CD14-positive monocyte (primary cell): ENCODE data around the gene KCNQ1. TPM values are rescaled to one million over a fixed set of nuclear protein-coding genes. Genes with fewer than 3 reads are reported as not detected.

Source experiments
- DNase-seq, 3 donors: peaks; one replicate each; pipeline ENCODE4 v3.0.0-alpha.2; 2011 to 2022
- H2AFZ ChIP-seq: 2 replicates; pipeline ENCODE4 v1.6.0; 2012; ENCODE audit warnings: mild to moderate bottlenecking, low read depth, low read length, inconsistent platforms; ENCODE audit not compliant: insufficient read depth, poor library complexity, severe bottlenecking
- H3K27ac ChIP-seq, 2 donors: 1 replicate in 1 of 2; 2 replicates in 1 of 2; pipeline ENCODE4 v1.5.1; 2012 to 2013; ENCODE audit warnings: low read length in 2 of 2, control low read depth in 1 of 2, inconsistent platforms in 1 of 2, low read depth in 1 of 2, mild to moderate bottlenecking in 1 of 2
- H3K27me3 ChIP-seq, 2 donors: one replicate each; pipeline versions ENCODE4 v1.6.0 to v1.6.1; 2011 to 2013; ENCODE audit warnings: low read length in 2 of 2; ENCODE audit not compliant: control insufficient read depth in 2 of 2, insufficient read depth in 2 of 2
- H3K36me3 ChIP-seq, 2 donors: replicated peaks in 1 of 2; 1 replicate in 1 of 2; 2 replicates in 1 of 2; pipeline versions ENCODE4 v1.5.1 to v1.6.1; 2012 to 2013; ENCODE audit warnings: low read length in 2 of 2, control low read depth in 1 of 2, inconsistent platforms in 1 of 2, mild to moderate bottlenecking in 1 of 2; ENCODE audit not compliant: insufficient read depth in 2 of 2, control insufficient read depth in 1 of 2
- H3K4me1 ChIP-seq, 2 donors: 1 replicate in 1 of 2; 2 replicates in 1 of 2; pipeline versions ENCODE4 v1.5.1 to v1.6.1; 2012 to 2013; ENCODE audit warnings: low read length in 2 of 2, control low read depth in 1 of 2, inconsistent platforms in 1 of 2, mild to moderate bottlenecking in 1 of 2, moderate library complexity in 1 of 2; ENCODE audit not compliant: insufficient read depth in 2 of 2, control insufficient read depth in 1 of 2
- H3K4me2 ChIP-seq: replicated peaks from 2 replicates; pipeline ENCODE3; 2012; ENCODE audit warnings: low read length, moderate library complexity, mild to moderate bottlenecking; ENCODE audit not compliant: poor library complexity, severe bottlenecking; ENCODE audit errors: extremely low read depth
- H3K4me3 ChIP-seq, 3 experiments: fragments of 200-600 bp in 1 of 3; sonication (generic) in 1 of 3; replicated peaks in 1 of 3; 1 replicate in 2 of 3; 2 replicates in 1 of 3; pipeline ENCODE4 v1.5.1; 2011 to 2013; ENCODE audit warnings: low read length in 3 of 3, mild to moderate bottlenecking in 3 of 3, control low read depth in 2 of 3, low read depth in 2 of 3, inconsistent platforms in 1 of 3, moderate library complexity in 1 of 3
- H3K79me2 ChIP-seq: 2 replicates; pipeline ENCODE4 v1.6.0; 2012; ENCODE audit warnings: mild to moderate bottlenecking, control low read depth, inconsistent platforms, low read length, moderate library complexity; ENCODE audit not compliant: insufficient read depth
- H3K9ac ChIP-seq: 2 replicates; pipeline ENCODE4 v1.6.0; 2017; ENCODE audit warnings: low read length, mild to moderate bottlenecking; ENCODE audit not compliant: insufficient read depth, poor library complexity, severe bottlenecking
- H3K9me3 ChIP-seq, 2 donors: replicated peaks in 1 of 2; 1 replicate in 1 of 2; 2 replicates in 1 of 2; pipeline versions ENCODE4 v1.5.1 to v1.6.1; 2012 to 2013; ENCODE audit warnings: low read length in 2 of 2, control low read depth in 1 of 2; ENCODE audit not compliant: control insufficient read depth in 1 of 2, insufficient read depth in 1 of 2
- H4K20me1 ChIP-seq: 2 replicates; pipeline ENCODE4 v1.6.0; 2012; ENCODE audit warnings: mild to moderate bottlenecking, low read length, control low read depth, moderate library complexity; ENCODE audit not compliant: insufficient read depth
- H3K27ac Mint-ChIP-seq, 7 donors: one replicate each; pipeline ENCODE4 v1.8.0; 2020; ENCODE audit warnings: mild to moderate bottlenecking in 7 of 7, mixed read lengths in 7 of 7, moderate library complexity in 6 of 7, inconsistent platforms in 2 of 7
- H3K27me3 Mint-ChIP-seq, 3 donors: one replicate each; pipeline ENCODE4 v1.8.0; 2021 to 2022; ENCODE audit warnings: low read depth in 3 of 3, mild to moderate bottlenecking in 3 of 3, mixed read lengths in 3 of 3, moderate library complexity in 3 of 3, inconsistent platforms in 1 of 3
- H3K36me3 Mint-ChIP-seq, 2 donors: one replicate each; pipeline ENCODE4 v1.8.0; 2020; ENCODE audit warnings: mixed read lengths in 2 of 2, inconsistent platforms in 1 of 2, mild to moderate bottlenecking in 1 of 2
- H3K4me1 Mint-ChIP-seq: one replicate; pipeline ENCODE4 v1.8.0; 2020; ENCODE audit warnings: mild to moderate bottlenecking, mixed read lengths
- H3K4me3 Mint-ChIP-seq, 2 donors: one replicate each; pipeline ENCODE4 v1.8.0; 2020; ENCODE audit warnings: mild to moderate bottlenecking in 2 of 2, mixed read lengths in 2 of 2, moderate library complexity in 1 of 2
- H3K9me3 Mint-ChIP-seq, 7 donors: one replicate each; pipeline ENCODE4 v1.8.0; 2020 to 2022; ENCODE audit warnings: mixed read lengths in 7 of 7, mild to moderate bottlenecking in 6 of 7, moderate library complexity in 6 of 7, inconsistent platforms in 2 of 7
- CTCF ChIP-seq: fragments of 200-600 bp; IDR thresholded peaks from one replicate; pipeline ENCODE4 v1.8.0; 2022; ENCODE audit warnings: antibody characterized with exemption, mild to moderate bottlenecking
- WGBS: methylation state at CpG from one replicate; pipeline ENCODE4 v1.1.5; 2013; ENCODE audit warnings: missing lambda C conversion rate; ENCODE audit not compliant: insufficient coverage; 5-methylcytosine and 5-hydroxymethylcytosine counted together
- intact Hi-C, 2 donors: fragments of 100-400 bp; cut with micrococcal nuclease; formaldehyde crosslinking; loops; one replicate each; pipeline versions ENCODE4 v1.15.0 to v1.15.1; 2023
- polyA plus RNA-seq, 3 donors: library from polyadenylated mRNA; depleted of rRNA in 1 of 3; unstranded in 2 of 3; stranded (reverse) in 1 of 3; fragments of 300-500 nt in 2 of 3; fragments of >200 nt in 1 of 3; fragmentation: Illumina TruSeq in 2 of 3; gene quantifications; 1 replicate in 2 of 3; 2 replicates in 1 of 3; pipeline ENCODE4 v1.2.3, GENCODE V29; 2012 to 2021

Gene KCNQ1
- polyA plus RNA-seq, 3 donors, result 14.9 to 31.8 (median 21.6) TPM

DNA sequence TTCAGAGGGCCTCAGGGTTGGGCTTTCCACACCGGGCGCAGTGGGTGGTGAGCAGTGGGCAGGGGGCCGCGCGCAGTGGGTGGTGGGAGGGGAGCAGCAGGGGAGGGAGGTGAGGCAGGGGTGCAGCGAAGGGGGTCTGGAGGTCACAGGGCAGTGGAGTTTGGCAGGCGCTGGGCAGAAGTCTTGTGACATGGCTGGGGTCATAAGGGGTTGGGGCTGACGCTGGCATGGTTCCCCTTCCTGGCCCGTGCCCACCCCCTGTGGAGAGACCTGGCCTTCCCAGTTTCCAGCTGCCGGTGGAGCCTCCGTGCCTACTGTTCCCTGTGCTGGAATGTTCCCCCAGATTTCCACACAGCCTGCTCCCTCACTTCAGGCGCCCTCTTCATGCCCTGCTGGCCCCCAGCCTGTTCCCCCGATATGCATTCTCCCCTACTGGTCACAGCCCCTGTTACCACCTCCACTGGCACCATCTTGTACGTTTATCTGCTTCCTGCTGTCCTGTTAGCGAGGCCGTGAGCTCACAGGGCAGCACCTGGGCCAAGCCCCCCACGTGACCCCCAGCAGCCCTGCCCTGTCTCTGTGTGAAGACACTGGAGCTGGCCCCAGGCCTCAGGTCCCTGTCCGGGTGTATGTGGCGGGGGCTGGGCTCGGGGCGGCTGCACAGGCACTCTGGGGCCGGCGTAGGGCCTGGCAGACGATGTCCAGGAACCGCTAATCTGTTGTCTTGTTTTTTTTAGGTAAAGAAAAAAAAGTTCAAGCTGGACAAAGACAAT, 143.4 kb downstream of the KCNQ1 start:
- H4K20me1 ChIP-seq, result peaks cover 69% of the 10 kb centered on the region
- no peak overlapping the region for H3K27ac ChIP-seq
- intact Hi-C loops, result no loop called here
- Mint-ChIP-seq H3K27ac (no peak overlapping the region), H3K4me3 (no peak overlapping the region), H3K4me1 (no peaks in the 10 kb centered on the region), H3K27me3 (peaks cover 0 to 3% (median 0%) of the 10 kb centered on the region in 3 donors), H3K9me3 (peaks cover 0 to 3% (median 0%) of the 10 kb centered on the region in 7 donors), H3K36me3 (peaks cover 60 to 77% of the 10 kb centered on the region in 2 donors)
- peaks cover 76 to 97% of the 10 kb centered on the region in 2 donors for H3K36me3 ChIP-seq
- H3K79me2 ChIP-seq, result no peaks in the 10 kb centered on the region
- no peak overlapping the region for H3K9ac ChIP-seq
- DNase-seq, result peak in 1 of 3 donors; percentile 1
- no peaks in the 10 kb centered on the region for H3K9me3 ChIP-seq
- no peak overlapping the region for H2AFZ ChIP-seq
- whole genome bisulfite sequencing, result 93% methylated on average over 24 of the region's 25 CpGs
- no peaks in the 10 kb centered on the region for H3K4me1 ChIP-seq
- H3K4me2 ChIP-seq, result no peak overlapping the region
- TF ChIP-seq CTCF, result no peak
- no peak overlapping the region for H3K4me3 ChIP-seq
- H3K27me3 ChIP-seq, result no peaks in the 10 kb centered on the region

GRCh38 chr11:2588809-2589537, 144.2 kb downstream of the KCNQ1 start:
- Histone ChIP-seq H3K4me1 (no peaks in the 10 kb centered on the region), H3K9me3 (no peaks in the 10 kb centered on the region), H4K20me1 (peaks cover 68% of the 10 kb centered on the region), H3K27ac (no peak overlapping the region), H3K9ac (no peak overlapping the region), H3K27me3 (no peaks in the 10 kb centered on the region), H2AFZ (no peak overlapping the region), H3K79me2 (no peaks in the 10 kb centered on the region), H3K36me3 (peaks cover 68 to 96% of the 10 kb centered on the region in 2 donors), H3K4me3 (no peak overlapping the region), H3K4me2 (no peak overlapping the region)
- WGBS, result 80% methylated on average over 24 of the region's 29 CpGs
- TF ChIP-seq CTCF, result no peak
- intact Hi-C loops, result no loop called here
- DNase-seq, result peak in 1 of 3 donors; percentile 1
- H3K9me3 Mint-ChIP-seq, result peaks cover 0 to 5% (median 0%) of the 10 kb centered on the region in 7 donors
- H3K27ac Mint-ChIP-seq, result peak overlapping the region in 1 of 7 donors; percentile 2
- H3K36me3 Mint-ChIP-seq, result peaks cover 65 to 77% of the 10 kb centered on the region in 2 donors
- peaks cover 0 to 3% (median 0%) of the 10 kb centered on the region in 3 donors for H3K27me3 Mint-ChIP-seq
- no peak overlapping the region for H3K4me3 Mint-ChIP-seq
- H3K4me1 Mint-ChIP-seq, result no peaks in the 10 kb centered on the region
